Motor neuron (in vitro differentiated cells): ENCODE data around the gene ALDH18A1. TPM values are rescaled to one million over a fixed set of nuclear protein-coding genes. Genes with fewer than 3 reads are reported as not detected.

Experiments used
- ATAC-seq, 8 experiments: fragments of 200-7000 bp; cut with Tn5 transposase; replicated peaks in 6 of 8; 2 replicates each; pipeline ENCODE4 v1.8.0; 2021; ENCODE audit warnings: mild to moderate bottlenecking in 8 of 8, moderate library complexity in 8 of 8
- H3K27ac ChIP-seq, 2 donors: fragments of 250-450 bp; sonication (Bioruptor Pico); 2 replicates each; pipeline ENCODE4 v1.9.0; 2021; ENCODE audit warnings: antibody characterized with exemption in 2 of 2, mild to moderate bottlenecking in 2 of 2, moderate library complexity in 1 of 2
- H3K4me1 ChIP-seq, 2 donors: fragments of 250-450 bp; sonication (Bioruptor Pico); replicated peaks in 1 of 2; 2 replicates each; pipeline ENCODE4 v1.6.1; 2021; ENCODE audit warnings: antibody characterized with exemption in 2 of 2, mild to moderate bottlenecking in 2 of 2, moderate library complexity in 1 of 2
- H3K4me3 ChIP-seq, 5 donors: fragments of 250-450 bp; sonication (Bioruptor Pico); 2 replicates each; pipeline ENCODE4 v1.9.0; 2021; ENCODE audit warnings: antibody characterized with exemption in 5 of 5, mild to moderate bottlenecking in 5 of 5, moderate library complexity in 4 of 5
- WGBS, 10 experiments: fragments of 450-650 bp; shearing (Covaris generic); methylation state at CpG; one replicate each; pipeline ENCODE4 v1.0.0; 2022; 5-methylcytosine and 5-hydroxymethylcytosine counted together
- in situ Hi-C, 9 experiments: fragments of 400-800 bp; cut with MboI; loops; one replicate each; pipeline ENCODE4 v1.15.0; 2021; ENCODE audit warnings: low sequenced_read_pairs in 9 of 9, low pct_unique_long_range_greater_than_20kb in 2 of 9; ENCODE audit not compliant: unreplicated experiment in 9 of 9
- total RNA-seq, 8 experiments: library from RNA; unstranded; fragments of 300-600 nt; gene quantifications; 2 replicates each; pipeline versions ENCODE4 v1.2.3 to v1.2.4, GENCODE V29; 2022

The ALDH18A1 gene
- total RNA-seq, 8 experiments from 2014 or later = 45.0 to 84.0 (median 65.6) TPM

- in situ Hi-C loops = no loop called here
- peaks cover 13 to 14% of the 10 kb centered on the region in 2 donors for H3K4me1 ChIP-seq
- peak overlapping the region in 1 of 5 donors; percentile 20 for H3K4me3 ChIP-seq
- H3K27ac ChIP-seq = peak overlapping the region in 1 of 2 donors; percentile 65
- peak in 4 of 8 experiments; percentile 41 to 62 (median 51) for ATAC-seq
- WGBS, 10 experiments = 0 to 38% (median 13%) methylated on average over 1 to 6 of the region's 7 CpGs; no CpG with 5 or more reads in 3 of the 10 experiments
Measured at GRCh38 chr10:95572131-95572820, 84.2 kb downstream of the ALDH18A1 start.

GRCh38 chr10:95571390-95571789 is 85.1 kb downstream of the ALDH18A1 start:
- WGBS, 10 experiments = 14 to 100% (median 72%) methylated on average over 1 to 2 of the region's 4 CpGs; no CpG with 5 or more reads in 4 of the 10 experiments
- H3K27ac ChIP-seq = no peak overlapping the region
- in situ Hi-C loops = no loop called here
- H3K4me1 ChIP-seq = peaks cover 13 to 14% of the 10 kb centered on the region in 2 donors
- H3K4me3 ChIP-seq = no peak overlapping the region
- no peak for ATAC-seq

GRCh38 chr10:95569368-95569767 is 87.1 kb downstream of the ALDH18A1 start:
- Histone ChIP-seq H3K4me3 (no peak overlapping the region), H3K4me1 (peaks cover 13 to 14% of the 10 kb centered on the region in 2 donors), H3K27ac (no peak overlapping the region)
- no peak for ATAC-seq
- in situ Hi-C loops = no loop called here

- in situ Hi-C loops = no loop called here
- WGBS, 10 experiments = 0 to 90% (median 65%) methylated on average over 1 to 5 of the region's 5 CpGs; no CpG with 5 or more reads in 1 of the 10 experiments
- ATAC-seq = peak in 1 of 8 experiments; percentile 74
- Histone ChIP-seq H3K4me3 (no peak overlapping the region), H3K27ac (no peak overlapping the region), H3K4me1 (peaks cover 3 to 7% of the 10 kb centered on the region in 2 donors)
Measured at GRCh38 chr10:95567903-95568630, 88.4 kb downstream of the ALDH18A1 start.

GRCh38 chr10:95566136-95566535 is 90.4 kb downstream of the ALDH18A1 start:
- ATAC-seq = no peak
- WGBS, 10 experiments = 60 to 100% (median 90%) methylated on average over 1 to 6 of the region's 6 CpGs
- in situ Hi-C loops = no loop called here
- no peak overlapping the region for H3K27ac ChIP-seq
- H3K4me3 ChIP-seq = no peak overlapping the region
- H3K4me1 ChIP-seq = no peaks in the 10 kb centered on the region

- no peak overlapping the region for H3K27ac ChIP-seq
- WGBS, 10 experiments = 22 to 100% (median 81%) methylated on average over 3 to 7 of the region's 7 CpGs
- no peaks in the 10 kb centered on the region for H3K4me1 ChIP-seq
- in situ Hi-C loops = no loop called here
- H3K4me3 ChIP-seq = no peak overlapping the region
- ATAC-seq = no peak
Measured at GRCh38 chr10:95565336-95565735, 91.2 kb downstream of the ALDH18A1 start.

GRCh38 chr10:95564291-95564690 is 92.2 kb downstream of the ALDH18A1 start:
- in situ Hi-C loops = no loop called here
- H3K4me3 ChIP-seq = no peak overlapping the region
- whole genome bisulfite sequencing, 10 experiments = 49 to 100% (median 87%) methylated on average over 1 to 4 of the region's 7 CpGs; no CpG with 5 or more reads in 4 of the 10 experiments
- no peak for ATAC-seq
- H3K27ac ChIP-seq = no peak overlapping the region
- peaks cover 2 to 4% of the 10 kb centered on the region in 2 donors for H3K4me1 ChIP-seq

GRCh38 chr10:95562341-95562965 is 94.1 kb downstream of the ALDH18A1 start:
- Histone ChIP-seq H3K4me1 (peaks cover 11 to 13% of the 10 kb centered on the region in 2 donors), H3K27ac (no peak overlapping the region), H3K4me3 (no peak overlapping the region)
- in situ Hi-C loops = no loop called here
- no peak for ATAC-seq
- WGBS, 10 experiments = 0 to 83% (median 70%) methylated on average over 1 to 6 of the region's 7 CpGs; no CpG with 5 or more reads in 1 of the 10 experiments

- peaks cover 11 to 13% of the 10 kb centered on the region in 2 donors for H3K4me1 ChIP-seq
- in situ Hi-C loops = no loop called here
- H3K27ac ChIP-seq = no peak overlapping the region
- no peak for ATAC-seq
- H3K4me3 ChIP-seq = peak overlapping the region; percentile 56 to 80 (median 65)
- WGBS, 10 experiments = 17 to 85% (median 53%) methylated on average over 1 to 7 of the region's 7 CpGs; no CpG with 5 or more reads in 1 of the 10 experiments
Measured at GRCh38 chr10:95561864-95562177, 94.7 kb downstream of the ALDH18A1 start.

GRCh38 chr10:95561177-95561863 is 95.2 kb downstream of the ALDH18A1 start, which contains the start of gene SORBS1:
TSS of gene SORBS1 (minus strand) at chr10:95561371. CDS start at chr10:95441135, 120,236 bp downstream.
- H3K4me3 ChIP-seq = peak within 1 kb of the TSS; percentile 56 to 80 (median 65)
- in situ Hi-C loops = no loop called here
- peaks cover 11 to 13% of the 10 kb centered on the region in 2 donors for H3K4me1 ChIP-seq
- WGBS, 10 experiments = 0 to 24% (median 9%) methylated on average over 2 to 15 of the region's 77 CpGs; no CpG with 5 or more reads in 4 of the 10 experiments
- peak; percentile 98 to 99 (median 98) for ATAC-seq
- H3K27ac ChIP-seq = peak within 1 kb of the TSS; percentile 52 to 59

- ATAC-seq = peak; percentile 4 to 28 (median 10)
Measured at GRCh38 chr10:95560278-95561176, 96.0 kb downstream of the ALDH18A1 start.

GRCh38 chr10:95559896-95560277 is 96.6 kb downstream of the ALDH18A1 start:
- peak overlapping the region; percentile 56 to 80 (median 65) for H3K4me3 ChIP-seq
- 0 to 10% (median 5%) methylated on average over 1 to 5 of the region's 10 CpGs; no CpG with 5 or more reads in 5 of the 10 experiments for WGBS, 10 experiments
- in situ Hi-C loops = no loop called here
- H3K4me1 ChIP-seq = peaks cover 11 to 13% of the 10 kb centered on the region in 2 donors
- H3K27ac ChIP-seq = peak overlapping the region in 1 of 2 donors; percentile 59
- ATAC-seq = peak in 1 of 8 experiments; percentile 0

More at GRCh38 chr10:95560278-95561176, 96.0 kb downstream of the ALDH18A1 start:
- Histone ChIP-seq H3K4me3 (peak overlapping the region; percentile 56 to 80 (median 65)), H3K27ac (peak overlapping the region; percentile 52 to 59), H3K4me1 (peaks cover 11 to 13% of the 10 kb centered on the region in 2 donors)
- 0 to 11% (median 0%) methylated on average over 1 to 18 of the region's 48 CpGs; no CpG with 5 or more reads in 1 of the 10 experiments for WGBS, 10 experiments
- in situ Hi-C loops = no loop called here
